Measurements from ENCODE around the gene PPCS. TPM values are rescaled to one million over a fixed set of nuclear protein-coding genes. Genes with fewer than 3 reads are reported as not detected.

Gene PPCS
- total RNA-seq, 1 experiment from 2014 or later, result 36.7 TPM

GRCh38 chr1:42456754-42457089 lies 379 bp downstream of the PPCS start:
- peaks cover 4% of the 10 kb centered on the region for H3K23me2 ChIP-seq (ENCODE audit: insufficient read length, low read depth, low read length, poor library complexity, severe bottlenecking)
- H2BK120ac ChIP-seq (ENCODE audit: low read depth, low read length, poor library complexity, severe bottlenecking), result no peak overlapping the region
- H4K5ac ChIP-seq (ENCODE audit: insufficient read length, low read depth, low read length), result no peak overlapping the region
- H3K9me3 ChIP-seq (ENCODE audit: control insufficient read depth, low read depth, low read length), result no peaks in the 10 kb centered on the region
- no peak overlapping the region for H2BK5ac ChIP-seq (ENCODE audit: insufficient read length, low read length)
- H2BK15ac ChIP-seq (ENCODE audit: low read depth, low read length), result no peak overlapping the region
- Mint-ChIP-seq H3K4me3 (peak overlapping the region; percentile 77 to 94), H3K27me3 (ENCODE audit: low read depth) (peaks cover 2% of the 10 kb centered on the region; the same call in 1 of the 2 replicates), H3K9me3 (no peaks in the 10 kb centered on the region), H3K4me1 (peaks cover 16 to 20% of the 10 kb centered on the region in 2 experiments), H3K36me3 (ENCODE audit: insufficient read depth in 1 of 3, low read depth in 3 of 3) (peaks cover 6 to 27% (median 22%) of the 10 kb centered on the region in 3 experiments; a peak in 6 of 7 replicates), H3K27ac (peak overlapping the region; percentile 34 to 93 (median 66); a peak in 5 of 7 replicates)
- H3K14ac ChIP-seq (ENCODE audit: insufficient read depth, low read length), result peak overlapping the region; percentile 49; the same call in 1 of the 2 replicates
- no peak overlapping the region for H3T11ph ChIP-seq (ENCODE audit: low read length)
- H3K79me2 ChIP-seq (ENCODE audit: insufficient read depth, low read length), result no peaks in the 10 kb centered on the region
- H3K9ac ChIP-seq (ENCODE audit: extremely low read depth, insufficient read length, low read length), result peak overlapping the region; percentile 37
- no peak overlapping the region for H2AFZ ChIP-seq (ENCODE audit: low read length)
- H2BK12ac ChIP-seq (ENCODE audit: insufficient read length, low read depth, low read length), result no peak overlapping the region
- peak overlapping the region; percentile 70 for H3K18ac ChIP-seq (ENCODE audit: insufficient read length, low read depth, low read length)
- DNase-seq, result peak; percentile 70
- H3K4me2 ChIP-seq (ENCODE audit: insufficient read depth, insufficient read length, low read length), result peak overlapping the region; percentile 75
- no peak overlapping the region for H4K91ac ChIP-seq (ENCODE audit: insufficient read length, low read depth, low read length)
- no peak overlapping the region for H2AK5ac ChIP-seq (ENCODE audit: insufficient read length, low read length)
- H3K4me1 ChIP-seq (ENCODE audit: insufficient read depth, low read length), result no peaks in the 10 kb centered on the region
- no peak overlapping the region for H3K4ac ChIP-seq (ENCODE audit: low read depth, low read length)
- H2BK20ac ChIP-seq (ENCODE audit: low read depth, low read length, poor library complexity, severe bottlenecking), result no peak overlapping the region
- H3K23ac ChIP-seq (ENCODE audit: insufficient read length, low read depth, low read length), result no peak overlapping the region
- no peaks in the 10 kb centered on the region for H3K27me3 ChIP-seq (ENCODE audit: insufficient read depth, low read length)
- WGBS (ENCODE audit: extremely low coverage, insufficient read length, low lambda C conversion rate), result no CpG with 5 or more reads among the region's 23 CpGs
- no peak for TF ChIP-seq CTCF (conservative IDR thresholded peaks at IDR 0.05)
- H3K56ac ChIP-seq (ENCODE audit: insufficient read length, low read depth, low read length), result no peak overlapping the region
- no peak overlapping the region for H3K27ac ChIP-seq (ENCODE audit: insufficient read length, low read depth, low read length)
- H4K20me1 ChIP-seq (ENCODE audit: control insufficient read depth, insufficient read depth, insufficient read length), result no peaks in the 10 kb centered on the region
- no peaks in the 10 kb centered on the region for H3K79me1 ChIP-seq (ENCODE audit: insufficient read depth, low read depth, low read length, poor library complexity, severe bottlenecking)
- no peak overlapping the region for H4K8ac ChIP-seq (replicated peaks; ENCODE audit: insufficient read length, low read depth, low read length)
